ENCODE data around the gene LRWD1. TPM values are rescaled to one million over a fixed set of nuclear protein-coding genes. Genes with fewer than 3 reads are reported as not detected.
"Not testable (repeated sequence)": the region's sequence is repeated elsewhere in the genome, so short reads cannot be mapped to it uniquely, and the experiment has no call there.

LRWD1 gene
- total RNA-seq, 1 experiment from 2014 or later, result 15.2 TPM

- no peaks in the 10 kb centered on the region for H3K9me3 ChIP-seq (ENCODE audit: low read length)
- H3K27ac ChIP-seq (ENCODE audit: low read length), result no peak overlapping the region
- H3K4me2 ChIP-seq (ENCODE audit: low read depth, low read length, poor library complexity, severe bottlenecking), result no peak overlapping the region
- no peak overlapping the region for H2AFZ ChIP-seq (ENCODE audit: low read length)
- no peaks in the 10 kb centered on the region for H3K79me2 ChIP-seq (ENCODE audit: low read length)
- no peaks in the 10 kb centered on the region for H3K36me3 ChIP-seq (ENCODE audit: insufficient read depth, low read length)
- H3K9me2 ChIP-seq (replicated peaks; ENCODE audit: insufficient read depth, low read length), result no peaks in the 10 kb centered on the region
- DNase-seq, result peak; percentile 68
- H3K4me3 ChIP-seq (ENCODE audit: low read length), result no peak overlapping the region
- H4K20me1 ChIP-seq (ENCODE audit: insufficient read depth, low read depth, low read length), result no peaks in the 10 kb centered on the region
- H3K27me3 ChIP-seq (ENCODE audit: low read length), result no peaks in the 10 kb centered on the region
- H3K9ac ChIP-seq (ENCODE audit: low read length), result no peak overlapping the region
- H3K4me1 ChIP-seq (ENCODE audit: low read length), result no peaks in the 10 kb centered on the region
Observed at GRCh38 chr7:102450242-102450641, 14.5 kb upstream of the LRWD1 start.

DNA sequence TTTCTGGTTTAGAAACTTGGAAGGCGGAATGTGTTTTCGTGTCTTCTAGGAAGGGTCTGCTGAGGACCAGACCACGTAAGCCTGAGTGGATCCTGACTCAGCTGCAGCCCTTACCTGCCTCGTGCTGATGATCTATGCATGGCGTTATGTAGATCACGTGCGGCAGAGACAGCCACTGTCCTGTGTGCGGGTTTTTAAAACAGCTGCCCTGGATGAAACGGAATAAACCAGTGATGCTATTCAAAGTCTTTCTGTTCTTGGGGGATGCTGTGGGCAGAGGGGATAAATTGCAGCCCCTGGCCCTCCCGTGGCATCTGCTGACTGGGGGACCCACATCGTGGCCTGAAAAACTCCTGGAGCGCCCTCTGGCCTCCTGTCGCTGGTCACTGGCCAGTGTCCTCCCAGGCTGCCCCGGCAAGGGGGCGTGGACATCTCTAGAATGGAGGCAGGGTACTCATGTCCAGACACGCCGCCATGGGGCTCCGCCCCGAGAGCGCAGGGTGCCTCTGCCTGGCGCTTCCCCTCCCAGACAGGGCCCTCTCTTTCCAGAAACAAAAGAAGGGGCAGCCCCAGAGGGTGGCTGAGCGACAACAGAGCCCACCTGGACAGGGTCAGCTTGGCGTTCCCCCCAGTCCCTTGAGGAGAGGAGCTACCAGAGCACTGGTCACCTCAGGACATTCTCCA is 13.3 kb upstream of the LRWD1 start:
- no peak overlapping the region for H2AFZ ChIP-seq (ENCODE audit: low read length)
- no peak for DNase-seq

DNA sequence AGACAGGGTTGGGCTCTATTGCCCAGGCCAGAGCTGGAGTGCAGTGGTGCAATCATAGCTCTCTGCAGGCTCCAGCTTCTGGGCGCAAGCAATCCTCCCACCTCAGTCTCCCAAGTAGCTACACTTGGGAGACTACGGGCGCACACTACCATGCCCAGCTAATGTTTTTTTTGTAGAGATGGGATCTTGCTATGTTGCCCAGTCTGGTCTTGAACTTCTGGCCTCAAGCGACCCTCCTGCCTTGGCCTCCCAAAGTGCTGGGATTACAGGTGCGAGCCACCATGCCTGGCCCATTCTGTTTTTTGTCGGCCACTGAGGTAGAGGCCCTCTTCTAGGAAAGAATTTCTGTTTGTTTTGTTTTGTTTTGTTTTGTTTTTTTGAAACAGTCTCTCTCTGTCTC is 12.3 kb upstream of the LRWD1 start:
- no peaks in the 10 kb centered on the region for H3K27me3 ChIP-seq (ENCODE audit: low read length)
- no peak overlapping the region for H3K4me2 ChIP-seq (ENCODE audit: low read depth, low read length, poor library complexity, severe bottlenecking)
- H3K79me2 ChIP-seq (ENCODE audit: low read length), result no peaks in the 10 kb centered on the region
- H3K4me1 ChIP-seq (ENCODE audit: low read length), result no peaks in the 10 kb centered on the region
- no peaks in the 10 kb centered on the region for H3K9me2 ChIP-seq (replicated peaks; ENCODE audit: insufficient read depth, low read length)
- DNase-seq, result no peak
- no peak overlapping the region for H3K4me3 ChIP-seq (ENCODE audit: low read length)
- H3K36me3 ChIP-seq (ENCODE audit: insufficient read depth, low read length), result no peaks in the 10 kb centered on the region; the same call in 1 of the 2 replicates
- no peak overlapping the region for H2AFZ ChIP-seq (ENCODE audit: low read length)
- H3K27ac ChIP-seq (ENCODE audit: low read length), result no peak overlapping the region
- no peaks in the 10 kb centered on the region for H4K20me1 ChIP-seq (ENCODE audit: insufficient read depth, low read depth, low read length)
- H3K9ac ChIP-seq (ENCODE audit: low read length), result no peak overlapping the region
- H3K9me3 ChIP-seq (ENCODE audit: low read length), result no peaks in the 10 kb centered on the region

More for the DNA sequence above, 13.3 kb upstream of the LRWD1 start:
- no peaks in the 10 kb centered on the region for H4K20me1 ChIP-seq (ENCODE audit: insufficient read depth, low read depth, low read length)
- H3K9me3 ChIP-seq (ENCODE audit: low read length), result no peaks in the 10 kb centered on the region
- H3K4me1 ChIP-seq (ENCODE audit: low read length), result no peaks in the 10 kb centered on the region
- no peaks in the 10 kb centered on the region for H3K79me2 ChIP-seq (ENCODE audit: low read length)
- H3K9me2 ChIP-seq (replicated peaks; ENCODE audit: insufficient read depth, low read length), result no peaks in the 10 kb centered on the region
- no peak overlapping the region for H3K4me3 ChIP-seq (ENCODE audit: low read length)
- no peak overlapping the region for H3K4me2 ChIP-seq (ENCODE audit: low read depth, low read length, poor library complexity, severe bottlenecking)
- no peak overlapping the region for H3K27ac ChIP-seq (ENCODE audit: low read length)
- H3K9ac ChIP-seq (ENCODE audit: low read length), result no peak overlapping the region
- no peaks in the 10 kb centered on the region for H3K36me3 ChIP-seq (ENCODE audit: insufficient read depth, low read length)
- no peaks in the 10 kb centered on the region for H3K27me3 ChIP-seq (ENCODE audit: low read length)

- no peaks in the 10 kb centered on the region; the same call in 1 of the 2 replicates for H3K36me3 ChIP-seq (ENCODE audit: insufficient read depth, low read length)
- no peak overlapping the region for H3K9ac ChIP-seq (ENCODE audit: low read length)
- DNase-seq, result no peak
- H3K4me1 ChIP-seq (ENCODE audit: low read length), result no peaks in the 10 kb centered on the region
- H2AFZ ChIP-seq (ENCODE audit: low read length), result no peak overlapping the region
- H3K4me3 ChIP-seq (ENCODE audit: low read length), result no peak overlapping the region
- no peaks in the 10 kb centered on the region for H3K9me3 ChIP-seq (ENCODE audit: low read length)
- no peaks in the 10 kb centered on the region for H4K20me1 ChIP-seq (ENCODE audit: insufficient read depth, low read depth, low read length)
- H3K9me2 ChIP-seq (replicated peaks; ENCODE audit: insufficient read depth, low read length), result no peaks in the 10 kb centered on the region
- no peaks in the 10 kb centered on the region for H3K79me2 ChIP-seq (ENCODE audit: low read length)
- no peak overlapping the region for H3K4me2 ChIP-seq (ENCODE audit: low read depth, low read length, poor library complexity, severe bottlenecking)
- H3K27me3 ChIP-seq (ENCODE audit: low read length), result no peaks in the 10 kb centered on the region
- no peak overlapping the region for H3K27ac ChIP-seq (ENCODE audit: low read length)
Observed at GRCh38 chr7:102453319-102453718, 11.5 kb upstream of the LRWD1 start.

DNA sequence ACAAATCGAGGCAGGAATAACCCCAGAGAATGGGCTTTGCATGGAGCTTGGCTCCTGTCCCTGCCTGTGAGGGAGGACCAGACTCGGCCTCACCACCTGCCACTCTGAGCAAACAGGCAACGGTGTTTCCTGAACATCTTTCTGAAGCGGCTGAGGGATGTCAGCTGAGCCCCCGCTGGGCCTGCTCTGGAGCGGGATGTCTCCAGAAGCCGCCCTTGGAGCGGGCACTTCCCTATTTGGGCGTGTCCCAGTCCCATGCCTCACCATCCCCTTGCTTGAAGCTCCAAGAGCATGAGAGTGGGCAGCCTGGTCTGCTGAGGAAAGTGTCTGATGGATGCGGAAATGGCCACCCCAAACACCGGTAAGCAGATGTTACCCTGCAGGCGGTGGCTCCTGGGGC is 10.3 kb upstream of the LRWD1 start:
- Histone ChIP-seq H3K9me3 (ENCODE audit: low read length) (no peaks in the 10 kb centered on the region), H3K9ac (ENCODE audit: low read length) (no peak overlapping the region), H3K4me1 (ENCODE audit: low read length) (no peaks in the 10 kb centered on the region), H3K4me3 (ENCODE audit: low read length) (no peak overlapping the region), H3K79me2 (ENCODE audit: low read length) (no peaks in the 10 kb centered on the region), H3K36me3 (ENCODE audit: insufficient read depth, low read length) (no peaks in the 10 kb centered on the region; the same call in 1 of the 2 replicates), H2AFZ (ENCODE audit: low read length) (no peak overlapping the region), H3K27ac (ENCODE audit: low read length) (no peak overlapping the region), H3K9me2 (replicated peaks; ENCODE audit: insufficient read depth, low read length) (no peaks in the 10 kb centered on the region), H3K27me3 (ENCODE audit: low read length) (no peaks in the 10 kb centered on the region), H4K20me1 (ENCODE audit: insufficient read depth, low read depth, low read length) (no peaks in the 10 kb centered on the region), H3K4me2 (ENCODE audit: low read depth, low read length, poor library complexity, severe bottlenecking) (no peak overlapping the region)
- DNase-seq, result no peak

DNA sequence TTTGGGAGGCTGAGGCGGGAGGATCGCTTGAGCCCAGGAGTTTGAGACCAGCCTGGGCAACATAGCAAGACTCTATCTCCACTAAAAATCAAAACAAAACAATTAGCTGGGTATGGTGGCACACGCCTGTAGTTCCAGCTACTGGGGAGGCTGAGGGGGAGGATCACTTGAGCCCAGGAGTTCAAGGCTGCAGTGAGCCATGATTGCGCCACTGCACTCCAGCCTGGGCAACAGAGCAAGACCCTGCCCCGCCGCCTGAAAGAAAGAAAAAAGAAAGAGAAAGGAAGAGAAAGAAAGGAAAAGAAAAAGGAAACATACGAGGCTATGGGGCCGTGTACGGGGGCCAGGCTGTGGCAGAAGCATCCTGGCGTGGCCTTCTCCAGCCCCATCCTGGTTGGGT is 9.9 kb upstream of the LRWD1 start:
- H2AFZ ChIP-seq (ENCODE audit: low read length); H3K4me2 ChIP-seq (ENCODE audit: low read depth, low read length, poor library complexity, severe bottlenecking); H3K4me1 ChIP-seq (ENCODE audit: low read length); H3K4me3 ChIP-seq (ENCODE audit: low read length); H3K27ac ChIP-seq (ENCODE audit: low read length); DNase-seq; H3K27me3 ChIP-seq (ENCODE audit: low read length); H3K9me2 ChIP-seq (replicated peaks; ENCODE audit: insufficient read depth, low read length); H3K79me2 ChIP-seq (ENCODE audit: low read length); H3K36me3 ChIP-seq (ENCODE audit: insufficient read depth, low read length); H3K9ac ChIP-seq (ENCODE audit: low read length); H4K20me1 ChIP-seq (ENCODE audit: insufficient read depth, low read depth, low read length); H3K9me3 ChIP-seq (ENCODE audit: low read length): not testable (repeated sequence)

- Histone ChIP-seq H3K9me2 (replicated peaks; ENCODE audit: insufficient read depth, low read length) (no peaks in the 10 kb centered on the region), H3K79me2 (ENCODE audit: low read length) (no peaks in the 10 kb centered on the region), H3K9me3 (ENCODE audit: low read length) (no peaks in the 10 kb centered on the region), H3K4me2 (ENCODE audit: low read depth, low read length, poor library complexity, severe bottlenecking) (no peak overlapping the region), H4K20me1 (ENCODE audit: insufficient read depth, low read depth, low read length) (no peaks in the 10 kb centered on the region), H2AFZ (ENCODE audit: low read length) (no peak overlapping the region), H3K4me3 (ENCODE audit: low read length) (no peak overlapping the region), H3K9ac (ENCODE audit: low read length) (no peak overlapping the region), H3K4me1 (ENCODE audit: low read length) (no peaks in the 10 kb centered on the region), H3K27me3 (ENCODE audit: low read length) (no peaks in the 10 kb centered on the region), H3K36me3 (ENCODE audit: insufficient read depth, low read length) (no peaks in the 10 kb centered on the region; the same call in 1 of the 2 replicates), H3K27ac (ENCODE audit: low read length) (no peak overlapping the region)
- DNase-seq, result no peak
Observed at GRCh38 chr7:102455596-102455995, 9.2 kb upstream of the LRWD1 start.

DNA sequence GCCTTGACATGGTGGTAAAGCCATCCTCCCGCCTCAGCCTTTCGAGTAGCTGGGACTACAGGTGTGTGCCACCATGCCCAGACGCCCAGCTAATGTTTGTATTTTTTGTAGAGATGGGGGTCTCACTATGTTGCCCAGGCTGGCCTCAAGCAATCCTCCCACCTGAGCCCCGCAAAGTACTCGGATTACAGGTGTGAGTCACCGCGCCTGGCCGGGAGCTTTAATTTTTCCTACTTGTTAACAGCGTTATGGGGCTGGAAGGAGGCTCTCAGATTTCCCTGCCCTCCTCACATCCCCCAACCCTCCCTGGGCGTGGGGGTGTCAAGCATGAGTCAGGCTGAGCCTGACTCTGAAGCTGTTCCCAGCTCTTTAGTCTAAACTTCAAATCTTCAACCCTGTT is 8.5 kb upstream of the LRWD1 start:
- Histone ChIP-seq H2AFZ (ENCODE audit: low read length) (no peak overlapping the region), H3K79me2 (ENCODE audit: low read length) (no peaks in the 10 kb centered on the region), H3K9me3 (ENCODE audit: low read length) (no peaks in the 10 kb centered on the region), H3K27me3 (ENCODE audit: low read length) (no peaks in the 10 kb centered on the region), H3K4me2 (ENCODE audit: low read depth, low read length, poor library complexity, severe bottlenecking) (no peak overlapping the region), H3K36me3 (ENCODE audit: insufficient read depth, low read length) (no peaks in the 10 kb centered on the region; the same call in 1 of the 2 replicates), H3K27ac (ENCODE audit: low read length) (no peak overlapping the region), H3K4me3 (ENCODE audit: low read length) (no peak overlapping the region), H4K20me1 (ENCODE audit: insufficient read depth, low read depth, low read length) (no peaks in the 10 kb centered on the region), H3K9ac (ENCODE audit: low read length) (no peak overlapping the region), H3K9me2 (replicated peaks; ENCODE audit: insufficient read depth, low read length) (no peaks in the 10 kb centered on the region), H3K4me1 (ENCODE audit: low read length) (no peaks in the 10 kb centered on the region)
- DNase-seq, result no peak

Data from Karpas-422 (cell line).